K562 (cell line): Measurements from ENCODE around the gene JAKMIP2. TPM values are rescaled to one million over a fixed set of nuclear protein-coding genes. Genes with fewer than 3 reads are reported as not detected.

Experiments used
- ATAC-seq: fragments of 200-7000 bp; cut with Tn5 transposase; 3 replicates; pipeline ENCODE4 v1.9.1; 2020; ENCODE audit warnings: moderate library complexity
- BruUV-seq: library from RNA; stranded (reverse); fragments of 400-500 nt; replicated peaks from 2 replicates; lab custom pipeline; 2021; lab: Mats Ljungman, UMichigan
- CTCF ChIA-PET: fragments of 300-600 bp; formaldehyde crosslinking; extraction: SDS; loops from one replicate; lab custom pipeline; 2021; ENCODE audit warnings: low intra/inter-chr PET ratio; lab: Yijun Ruan, JAX
- POLR2A ChIA-PET: fragments of 300-600, 350-650 bp; sonication (Branson Sonifier 250); formaldehyde crosslinking; extraction: SDS; loops from one replicate; lab custom pipeline; 2021; ENCODE audit warnings: antibody characterized with exemption, inconsistent platforms; lab: Yijun Ruan, JAX
- DNase-seq, 4 experiments: peaks; one replicate each; pipeline versions ENCODE4 v3.0.0 to v3.0.0-alpha.2; 2011 to 2018; ENCODE audit warnings: low spot score in 3 of 4, mixed read lengths in 3 of 4; ENCODE audit errors: extremely low read depth in 1 of 4
- FAIRE-seq: peaks from 2 replicates; lab custom pipeline; 2011; peaks lifted over from hg19 to GRCh38; lab: Jason Lieb, UNC
- H2AFZ ChIP-seq: 2 replicates; pipeline ENCODE4 v1.6.0; 2011; ENCODE audit warnings: low read depth, low read length, control low read depth, inconsistent platforms
- H3K27ac ChIP-seq: fragments of 200-600 bp; 3 replicates; pipeline ENCODE4 v1.8.0; 2011; ENCODE audit warnings: low read depth, mild to moderate bottlenecking, control low read depth, inconsistent platforms, low read length, moderate library complexity, mixed read lengths; ENCODE audit errors: extremely low read depth
- H3K27me3 ChIP-seq, 2 experiments: fragments of 300-600 bp in 1 of 2; 2 replicates in 1 of 2; 3 replicates in 1 of 2; pipeline versions ENCODE4 v1.6.0 to v1.8.0; 2011; ENCODE audit warnings: inconsistent platforms in 2 of 2, low read length in 2 of 2, mild to moderate bottlenecking in 1 of 2, mixed read lengths in 1 of 2, moderate library complexity in 1 of 2; ENCODE audit not compliant: control insufficient read depth in 2 of 2, insufficient read depth in 2 of 2
- H3K36me3 ChIP-seq: fragments of 300-600 bp; 3 replicates; pipeline ENCODE4 v1.8.0; 2011; ENCODE audit warnings: mild to moderate bottlenecking, low read length, inconsistent platforms; ENCODE audit not compliant: control insufficient read depth, insufficient read depth
- H3K4me1 ChIP-seq, 2 experiments: fragments of 200-600 bp in 1 of 2; replicated peaks in 1 of 2; 2 replicates in 1 of 2; 3 replicates in 1 of 2; pipeline versions ENCODE4 v1.5.1 to v1.8.0; 2011; ENCODE audit warnings: inconsistent platforms in 2 of 2, low read length in 2 of 2, mild to moderate bottlenecking in 1 of 2, mixed read lengths in 1 of 2, moderate library complexity in 1 of 2; ENCODE audit not compliant: control insufficient read depth in 2 of 2, insufficient read depth in 2 of 2
- H3K4me2 ChIP-seq: 2 replicates; pipeline ENCODE4 v1.6.1; 2011; ENCODE audit warnings: low read length, control low read depth, inconsistent platforms, mixed read lengths; ENCODE audit not compliant: insufficient read depth
- H3K4me3 ChIP-seq: fragments of 200-600 bp; sonication (generic), shearing (Covaris generic); 2 replicates; pipeline ENCODE4 v1.5.1; 2016; ENCODE audit warnings: control low read depth, inconsistent platforms
- H3K79me2 ChIP-seq: fragments of 200-600 bp; 3 replicates; pipeline ENCODE4 v1.8.0; 2011; ENCODE audit warnings: low read length, inconsistent platforms; ENCODE audit not compliant: control insufficient read depth, insufficient read depth
- H3K9ac ChIP-seq, 2 experiments: 2 replicates each; pipeline versions ENCODE4 v1.6.0 to v1.6.1; 2011; ENCODE audit warnings: low read depth in 2 of 2, low read length in 2 of 2, control low read depth in 1 of 2, inconsistent platforms in 1 of 2, mild to moderate bottlenecking in 1 of 2, mixed read lengths in 1 of 2; ENCODE audit not compliant: insufficient read depth in 1 of 2
- H3K9me1 ChIP-seq: one replicate; pipeline ENCODE4 v1.6.0; 2011; ENCODE audit warnings: inconsistent platforms, mild to moderate bottlenecking, low read length, moderate library complexity; ENCODE audit not compliant: control insufficient read depth, insufficient read depth
- H3K9me3 ChIP-seq: replicated peaks from 2 replicates; pipeline ENCODE4 v1.5.1; 2011; ENCODE audit warnings: low read depth, low read length, inconsistent platforms; ENCODE audit not compliant: control insufficient read depth, insufficient read depth
- H4K20me1 ChIP-seq: replicated peaks from 2 replicates; pipeline ENCODE4 v1.6.1; 2011; ENCODE audit warnings: low read length, inconsistent platforms, mixed read lengths; ENCODE audit not compliant: control insufficient read depth, insufficient read depth
- DACH1 ChIP-seq: fragments of 450-650 bp; IDR thresholded peaks from 2 replicates; pipeline ENCODE4 v1.6.1; 2018; ENCODE audit not compliant: partially characterized antibody
- LARP7 ChIP-seq: fragments of 450-650 bp; IDR thresholded peaks from 2 replicates; pipeline ENCODE4 v1.6.1; 2016
- MED1 ChIP-seq: sonication (generic); formaldehyde crosslinking; IDR thresholded peaks from 2 replicates; pipeline ENCODE4 v1.8.1; 2023; ENCODE audit warnings: missing genetic modification reagents, borderline replicate concordance
- NFRKB ChIP-seq: fragments of 450-650 bp; IDR thresholded peaks from 2 replicates; pipeline ENCODE4 v1.6.1; 2016; ENCODE audit warnings: low read depth
- PTRF ChIP-seq: fragments of 450-650 bp; IDR thresholded peaks from 2 replicates; pipeline ENCODE4 v1.6.1; 2016; ENCODE audit warnings: mild to moderate bottlenecking, missing genetic modification characterization, missing compliant biosample characterization
- RUNX1 ChIP-seq: sonication (generic); IDR thresholded peaks from 2 replicates; pipeline ENCODE4 v1.6.1; 2016; ENCODE audit warnings: antibody characterized with exemption, low read depth
- SMARCC2 ChIP-seq: fragments of 450-650 bp; IDR thresholded peaks from 2 replicates; pipeline ENCODE4 v1.6.1; 2017; ENCODE audit warnings: antibody characterized with exemption, moderate library complexity, mild to moderate bottlenecking, low read depth
- TAF15 ChIP-seq: fragments of 200-400 bp; formaldehyde crosslinking; IDR thresholded peaks from 2 replicates; pipeline ENCODE4 v1.6.1; 2017; ENCODE audit warnings: mild to moderate bottlenecking, low read depth, low read length, moderate library complexity
- TBL1XR1 ChIP-seq, 2 experiments: IDR thresholded peaks; 2 replicates each; pipeline ENCODE4 v1.6.1; 2012; ENCODE audit warnings: improper control_type of control experiment in 2 of 2, low read length in 2 of 2, mild to moderate bottlenecking in 1 of 2
- ZFPM2 ChIP-seq: fragments of 250-450 bp; sonication (Bioruptor Pico); IDR thresholded peaks from 2 replicates; pipeline ENCODE4 v1.5.1; 2022; ENCODE audit warnings: mild to moderate bottlenecking
- ZKSCAN3 ChIP-seq: fragments of 250-450 bp; sonication (Bioruptor Pico); IDR thresholded peaks from 2 replicates; pipeline ENCODE4 v1.4.0; 2020
- ZNF197 ChIP-seq: fragments of 200-800 bp; sonication (Bioruptor generic); IDR thresholded peaks from 2 replicates; pipeline ENCODE4 v1.6.1; 2016; ENCODE audit warnings: low read depth, missing genetic modification characterization, missing compliant biosample characterization
- ZNF354B ChIP-seq: fragments of 250-450 bp; sonication (Bioruptor Pico); IDR thresholded peaks from 2 replicates; pipeline ENCODE4 v1.4.0; 2020
- WGBS: fragments of 100-300 bp; shearing (Covaris generic); methylation state at CpG from one replicate; pipeline ENCODE4 v1.1.6; 2016; ENCODE audit warnings: low coverage, mixed read lengths; ENCODE audit not compliant: insufficient coverage; ENCODE audit errors: missing lambda C conversion rate; 5-methylcytosine and 5-hydroxymethylcytosine counted together
- in situ Hi-C: fragments of 300-500 bp; cut with MboI; formaldehyde crosslinking; loops from 4 replicates; pipeline ENCODE4 v1.15.0; 2018; ENCODE audit warnings: inconsistent platforms, mixed read lengths
- intact Hi-C: fragments of 100-400 bp; cut with micrococcal nuclease; formaldehyde crosslinking; loops from 2 replicates; pipeline ENCODE4 v1.14.2; 2022
- polyA plus RNA-seq, 8 experiments: library from polyadenylated mRNA; depleted of rRNA in 4 of 8; stranded (reverse) in 5 of 8; unstranded in 3 of 8; fragments of >200 nt; fragmentation: Nextera tagmentation in 2 of 8; fragmentation: Illumina TruSeq in 1 of 8; extraction: Ambion mirVana in 2 of 8; extraction: Trizol in 1 of 8; gene quantifications; 2 replicates each; pipeline versions ENCODE4 v1.2.1 to v1.2.3, GENCODE V29; 2011 to 2014; ENCODE audit warnings: inconsistent platforms in 1 of 8, missing spikeins in 1 of 8
- total RNA-seq, 7 experiments: library from RNA; depleted of rRNA in 6 of 7; stranded (reverse); fragments of >200 nt in 6 of 7; fragmentation: Illumina TruSeq in 2 of 7; extraction: Trizol in 2 of 7; gene quantifications; 2 replicates each; pipeline versions ENCODE4 v1.2.1 to v1.2.3, GENCODE V29; 2011 to 2021; ENCODE audit warnings: low replicate concordance in 1 of 7

Gene JAKMIP2
- total and polyA plus RNA-seq, 9 of the 15 experiments (the other 6 are each of a cell fraction or from before 2014, with no cell fraction given), result not detected

GRCh38 chr5:147763791-147764525, 18.6 kb downstream of the JAKMIP2 start:
- ATAC-seq (no peak), FAIRE-seq (no peak)

More at GRCh38 chr5:147763791-147764525, 18.6 kb downstream of the JAKMIP2 start:
- no peak for DNase-seq
- H3K27ac ChIP-seq, result no peak overlapping the region
- no peak for TF ChIP-seq NFRKB
- no peak for TF ChIP-seq TBL1XR1 (IDR thresholded peaks at IDR 0.05; ENCODE audit: low read length in 2 of 2)
- no peak for TF ChIP-seq MED1
- TF ChIP-seq ZNF197 (CRISPR knock-in tag), result no peak
- no peak for TF ChIP-seq RUNX1
- no peak for TF ChIP-seq TAF15
- no peak for TF ChIP-seq ZKSCAN3 (CRISPR knock-in tag)
- no peak for TF ChIP-seq ZNF354B (CRISPR knock-in tag)
- no peak for TF ChIP-seq PTRF (tag)
- TF ChIP-seq SMARCC2, result no peak
- no peak for TF ChIP-seq LARP7
- no peak for TF ChIP-seq DACH1
- TF ChIP-seq ZFPM2 (CRISPR knock-in tag), result no peak
- in situ Hi-C loops, result no loop called here
- H4K20me1 ChIP-seq, result no peaks in the 10 kb centered on the region
- H3K9me1 ChIP-seq, result no peaks in the 10 kb centered on the region
- no peak overlapping the region for H3K4me3 ChIP-seq
- no peak overlapping the region for H2AFZ ChIP-seq
- H3K79me2 ChIP-seq, result no peaks in the 10 kb centered on the region
- intact Hi-C loops, result no loop called here
- no peaks in the 10 kb centered on the region for H3K4me1 ChIP-seq
- H3K36me3 ChIP-seq, result no peaks in the 10 kb centered on the region
- no peak overlapping the region for H3K4me2 ChIP-seq
- 0 out of 2 replicates have a peak, but pooled peaks cover 2% of the 10 kb centered on the region for H3K9me3 ChIP-seq
- CTCF ChIA-PET, result no interaction called here
- no peaks in the 10 kb centered on the region for H3K27me3 ChIP-seq
- POLR2A ChIA-PET, result no interaction called here
- BruUV-seq, result no TSS peak
- H3K9ac ChIP-seq, result no peak overlapping the region
- 0% methylated on average over 4 of the region's 4 CpGs for WGBS
